ENCODE data around the gene ENG. TPM values are rescaled to one million over a fixed set of nuclear protein-coding genes. Genes with fewer than 3 reads are reported as not detected.
A peak's percentile ranks its signal among the peaks of the same experiment; 100 is the strongest.

The ENG gene
- total and polyA plus RNA-seq, 12 donors, result 76.8 to 310 (median 142) TPM

GRCh38 chr9:127873886-127874285 lies 19.4 kb upstream of the ENG start:
- peak overlapping the region; percentile 24 to 93 (median 78) for H3K27ac ChIP-seq
- DNase-seq (peak; percentile 77 to 86), ATAC-seq (peak; percentile 18 to 70 (median 52))
- no peaks in the 10 kb centered on the region for H3K9me3 ChIP-seq
- peaks cover 0 to 12% (median 0%) of the 10 kb centered on the region in 7 donors for H3K27me3 ChIP-seq
- H3K36me3 ChIP-seq, result peaks cover 0 to 45% (median 17%) of the 10 kb centered on the region in 9 donors
- WGBS, 2 donors, result 35 to 37% methylated on average over 10 of the region's 10 CpGs
- intact Hi-C loops (cut with DNase I), result loop anchor here (5.0 to 10.0 kb wide), 11 partner anchors 43 to 282 kb away; partner anchors contain the start of genes CDK9 (in 4 of the 10), TOR2A (in 4 of the 10), FPGS (in 2 of the 10) and ST6GALNAC4 (in 2 of the 10)
- peak overlapping the region in 7 of 10 donors; percentile 2 to 75 (median 69) for H3K4me3 ChIP-seq
- no peak for TF ChIP-seq CTCF (IDR thresholded peaks at IDR 0.05)
- H3K4me1 ChIP-seq, result peaks cover 18 to 79% (median 60%) of the 10 kb centered on the region in 9 donors

- peaks cover 18 to 79% (median 57%) of the 10 kb centered on the region in 9 donors for H3K4me1 ChIP-seq
- intact Hi-C loops (cut with DNase I), result loop anchor here (5.0 to 10.0 kb wide), 11 partner anchors 44 to 281 kb away; partner anchors contain the start of genes CDK9 (in 4 of the 10), TOR2A (in 4 of the 10), FPGS (in 2 of the 10) and ST6GALNAC4 (in 2 of the 10)
- WGBS, 2 donors, result 61 to 70% methylated on average over 19 of the region's 19 CpGs
- H3K27ac ChIP-seq, result peak overlapping the region in 7 of 10 donors; percentile 57 to 93 (median 88)
- peaks cover 0 to 12% (median 0%) of the 10 kb centered on the region in 7 donors for H3K27me3 ChIP-seq
- ATAC-seq (no peak), DNase-seq (no peak)
- H3K36me3 ChIP-seq, result peaks cover 0 to 51% (median 20%) of the 10 kb centered on the region in 9 donors
- no peaks in the 10 kb centered on the region for H3K9me3 ChIP-seq
- no peak for TF ChIP-seq CTCF (IDR thresholded peaks at IDR 0.05)
- peak overlapping the region in 2 of 10 donors; percentile 11 to 69 for H3K4me3 ChIP-seq
Measured at GRCh38 chr9:127873223-127873691, 18.8 kb upstream of the ENG start.

GRCh38 chr9:127872369-127873222 lies 18.1 kb upstream of the ENG start:
- no peak for TF ChIP-seq CTCF (IDR thresholded peaks at IDR 0.05)
- Histone ChIP-seq H3K9me3 (no peaks in the 10 kb centered on the region), H3K27ac (peak overlapping the region in 5 of 10 donors; percentile 28 to 91 (median 88)), H3K4me3 (no peak overlapping the region), H3K36me3 (peaks cover 0 to 58% (median 27%) of the 10 kb centered on the region in 9 donors), H3K4me1 (peaks cover 18 to 78% (median 56%) of the 10 kb centered on the region in 9 donors), H3K27me3 (peaks cover 0 to 8% (median 0%) of the 10 kb centered on the region in 7 donors)
- 90 to 92% methylated on average over 20 of the region's 20 CpGs for WGBS, 2 donors
- intact Hi-C loops (cut with DNase I), result loop anchor here (5.0 to 10.0 kb wide), 11 partner anchors 45 to 280 kb away; partner anchors contain the start of genes CDK9 (in 4 of the 10), TOR2A (in 4 of the 10), FPGS (in 2 of the 10) and ST6GALNAC4 (in 2 of the 10)
- no peak for ATAC-seq
- DNase-seq, result no peak

GRCh38 chr9:127871531-127871930 lies 17.1 kb upstream of the ENG start:
- 79 to 85% methylated on average over 9 of the region's 9 CpGs for WGBS, 2 donors
- no peak for ATAC-seq
- Histone ChIP-seq H3K36me3 (peaks cover 0 to 62% (median 28%) of the 10 kb centered on the region in 9 donors), H3K27ac (no peak overlapping the region), H3K27me3 (no peaks in the 10 kb centered on the region), H3K9me3 (no peaks in the 10 kb centered on the region), H3K4me3 (no peak overlapping the region), H3K4me1 (peaks cover 15 to 80% (median 52%) of the 10 kb centered on the region in 9 donors)
- DNase-seq, result no peak
- intact Hi-C loops (cut with DNase I), result loop anchor here (2.0 to 10.0 kb wide), 13 partner anchors 44 to 279 kb away; partner anchors contain the start of genes CDK9 (in 4 of the 10), TOR2A (in 4 of the 10), FPGS (in 2 of the 10) and ST6GALNAC4 (in 2 of the 10)
- no peak for TF ChIP-seq CTCF (IDR thresholded peaks at IDR 0.05)
